ENCODE results near the gene ONECUT2.

- TF ChIP-seq CTCF (conservative IDR thresholded peaks at IDR 0.05; ENCODE audit: low read length) = no peak
- no peak for TF ChIP-seq EZH2phosphoT487 (IDR thresholded peaks at IDR 0.05; ENCODE audit: borderline replicate concordance, low read depth, low read length)
Measured at GRCh38 chr18:57440331-57441070, 5.3 kb downstream of the ONECUT2 start.
